ENCODE measurements around the gene CYBC1.

- TF ChIP-seq RFX5 (IDR thresholded peaks at IDR 0.05; ENCODE audit: low read depth, low read length) (no peak), MXI1 (IDR thresholded peaks at IDR 0.05; ENCODE audit: borderline replicate concordance, low read depth, low read length) (no peak), MAZ (IDR thresholded peaks at IDR 0.05; ENCODE audit: borderline replicate concordance, low read depth, low read length) (no peak), MAFK (IDR thresholded peaks at IDR 0.05; ENCODE audit: low read depth, low read length) (no peak), BHLHE40 (IDR thresholded peaks at IDR 0.05; ENCODE audit: low read depth, low read length) (no peak), RCOR1 (IDR thresholded peaks at IDR 0.05; ENCODE audit: insufficient replicate concordance, low read length) (no peak), POLR2A (IDR thresholded peaks at IDR 0.05; ENCODE audit: low read depth, low read length) (no peak), CHD1 (IDR thresholded peaks at IDR 0.05; ENCODE audit: low read depth, low read length) (no peak)
- TF ChIP-seq, protein P1, sequence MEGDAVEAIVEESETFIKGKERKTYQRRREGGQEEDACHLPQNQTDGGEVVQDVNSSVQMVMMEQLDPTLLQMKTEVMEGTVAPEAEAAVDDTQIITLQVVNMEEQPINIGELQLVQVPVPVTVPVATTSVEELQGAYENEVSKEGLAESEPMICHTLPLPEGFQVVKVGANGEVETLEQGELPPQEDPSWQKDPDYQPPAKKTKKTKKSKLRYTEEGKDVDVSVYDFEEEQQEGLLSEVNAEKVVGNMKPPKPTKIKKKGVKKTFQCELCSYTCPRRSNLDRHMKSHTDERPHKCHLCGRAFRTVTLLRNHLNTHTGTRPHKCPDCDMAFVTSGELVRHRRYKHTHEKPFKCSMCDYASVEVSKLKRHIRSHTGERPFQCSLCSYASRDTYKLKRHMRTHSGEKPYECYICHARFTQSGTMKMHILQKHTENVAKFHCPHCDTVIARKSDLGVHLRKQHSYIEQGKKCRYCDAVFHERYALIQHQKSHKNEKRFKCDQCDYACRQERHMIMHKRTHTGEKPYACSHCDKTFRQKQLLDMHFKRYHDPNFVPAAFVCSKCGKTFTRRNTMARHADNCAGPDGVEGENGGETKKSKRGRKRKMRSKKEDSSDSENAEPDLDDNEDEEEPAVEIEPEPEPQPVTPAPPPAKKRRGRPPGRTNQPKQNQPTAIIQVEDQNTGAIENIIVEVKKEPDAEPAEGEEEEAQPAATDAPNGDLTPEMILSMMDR (conservative IDR thresholded peaks at IDR 0.05; ENCODE audit: low read depth, low read length), result no peak
These were observed 14.0 kb upstream of the CYBC1 start for GRCh38 chr17:82464567-82464929.

Measured in IMR-90 (cell line).